Fibroblast of lung (primary cell): Measurements from ENCODE around the gene SLC30A7.

Experiments
- CTCF ChIP-seq, 2 donors: IDR thresholded peaks in 1 of 2; conservative IDR thresholded peaks in 1 of 2; 1 replicate in 1 of 2; 2 replicates in 1 of 2; pipeline ENCODE4 v1.5.1; 2011 to 2012; ENCODE audit warnings: low read length in 2 of 2, control low read depth in 1 of 2, inconsistent platforms in 1 of 2, low read depth in 1 of 2, mild to moderate bottlenecking in 1 of 2
- EZH2 ChIP-seq: IDR thresholded peaks from 2 replicates; pipeline ENCODE4 v1.5.1; 2012; ENCODE audit warnings: low read length, control low read depth, mild to moderate bottlenecking; ENCODE audit errors: missing control alignments

- TF ChIP-seq CTCF (conservative IDR thresholded peaks at IDR 0.05 in 1 of 2, IDR thresholded peaks at IDR 0.05 in 1 of 2; ENCODE audit: low read depth in 1 of 2, low read length in 2 of 2) (no peak), EZH2 (no peak)
These were observed 73.4 kb downstream of the SLC30A7 start for GRCh38 chr1:100969327-100969726.
